GM23338 (cell line): ENCODE results near the gene SPI1. TPM values are rescaled to one million over a fixed set of nuclear protein-coding genes. Genes with fewer than 3 reads are reported as not detected.

Experiments used
- CREB1 ChIP-seq: fragments of 250-450 bp; sonication (Bioruptor Pico); IDR thresholded peaks from 2 replicates; pipeline ENCODE4 v1.5.0; 2020; ENCODE audit warnings: low read depth, mild to moderate bottlenecking, moderate library complexity
- JUNB ChIP-seq: IDR thresholded peaks from one replicate; pipeline ENCODE4 v1.6.1; 2016; ENCODE audit warnings: antibody characterized with exemption; ENCODE audit not compliant: unreplicated experiment
- STAT1 ChIP-seq: IDR thresholded peaks from one replicate; pipeline ENCODE4 v1.6.1; 2016; ENCODE audit warnings: antibody characterized with exemption; ENCODE audit not compliant: unreplicated experiment
- ZNF114 ChIP-seq: fragments of 250-450 bp; sonication (Bioruptor Pico); IDR thresholded peaks from 2 replicates; pipeline ENCODE4 v1.5.0; 2020; ENCODE audit warnings: mild to moderate bottlenecking, moderate library complexity
- ZNF331 ChIP-seq: fragments of 250-450 bp; sonication (Bioruptor Pico); IDR thresholded peaks from 2 replicates; pipeline ENCODE4 v1.5.0; 2020; ENCODE audit warnings: low read depth, mild to moderate bottlenecking, moderate library complexity
- ZNF462 ChIP-seq: fragments of 250-450 bp; sonication (Bioruptor Pico); IDR thresholded peaks from 2 replicates; pipeline ENCODE4 v1.5.0; 2020; ENCODE audit warnings: mild to moderate bottlenecking, moderate library complexity
- microRNA-seq: library from miRNA; unstranded; fragments of <30 nt; microRNA quantifications from one replicate; pipeline ENCODE4, GENCODE V29; 2017
- polyA plus RNA-seq: library from polyadenylated mRNA; unstranded; fragments of >200 nt; fragmentation: Nextera tagmentation; extraction: Ambion mirVana; gene quantifications from 2 replicates; pipeline ENCODE4 v1.2.1, GENCODE V29; 2016
- small RNA-seq: library from RNA; depleted of rRNA; stranded (forward); fragments of <200 nt; gene quantifications from one replicate; pipeline ENCODE3, GENCODE V24; 2014; ENCODE audit warnings: low replicate concordance
- total RNA-seq: library from RNA; depleted of rRNA; stranded (reverse); fragments of >200 nt; shearing (Covaris generic); gene quantifications from 2 replicates; pipeline ENCODE4 v1.2.3, GENCODE V29; 2014; rRNA removed

Gene SPI1
- total and polyA plus RNA-seq, 2 experiments from 2014 or later: 0.23 TPM; not detected in 1

GRCh38 chr11:47305734-47306483, 72.4 kb downstream of the SPI1 start (continued):
- no peak for TF ChIP-seq ZNF462
- TF ChIP-seq JUNB: no peak
- no peak for TF ChIP-seq ZNF114 (CRISPR knock-in tag)
- no peak for TF ChIP-seq ZNF331 (CRISPR knock-in tag)
- no peak for TF ChIP-seq STAT1
- TF ChIP-seq CREB1: no peak

Small RNAs within 50 kb of the gene (microRNA-seq; reads per million reads assigned to microRNA genes)
- gene MIR4487: not detected

Small RNAs within 50 kb of the gene (small RNA-seq; reads per million reads assigned to genes)
- not detected for gene MIR4487

Other genes with a start within 250 kb of the SPI1 start
- 111 and 122 TPM in 2 replicates for gene ARFGAP2, start 201.7 kb downstream of the SPI1 start, total RNA-seq
- 24.2 and 25.6 TPM in 2 replicates for gene ARFGAP2, start 201.7 kb downstream of the SPI1 start, polyA plus RNA-seq
- 66.5 and 72.1 TPM in 2 replicates for gene PACSIN3, start 192.1 kb downstream of the SPI1 start, total RNA-seq
- gene PACSIN3, start 192.1 kb downstream of the SPI1 start, polyA plus RNA-seq: 38.8 and 39.6 TPM in 2 replicates
- gene DDB2, start 163.6 kb downstream of the SPI1 start, total RNA-seq: 62.5 and 63.1 TPM in 2 replicates
- gene DDB2, start 163.6 kb downstream of the SPI1 start, polyA plus RNA-seq: 58.7 and 60.2 TPM in 2 replicates
- 32.1 and 33.5 TPM in 2 replicates for gene ACP2, start 129.7 kb downstream of the SPI1 start, total RNA-seq
- 5.6 and 7.3 TPM in 2 replicates for gene ACP2, start 129.7 kb downstream of the SPI1 start, polyA plus RNA-seq
- gene NR1H3, start 120.6 kb downstream of the SPI1 start, total RNA-seq: 23.7 and 23.8 TPM in 2 replicates
- gene NR1H3, start 120.6 kb downstream of the SPI1 start, polyA plus RNA-seq: 16.5 and 17.5 TPM in 2 replicates
- 33.3 and 43.8 TPM in 2 replicates for gene MADD, start 108.4 kb downstream of the SPI1 start, total RNA-seq
- gene MADD, start 108.4 kb downstream of the SPI1 start, polyA plus RNA-seq: 12.5 and 13.4 TPM in 2 replicates
- gene MYBPC3, start 25.8 kb downstream of the SPI1 start, total RNA-seq: not detected in 2 replicates
- 0.24 TPM in 1 of 2 replicates, not detected in the other for gene MYBPC3, start 25.8 kb downstream of the SPI1 start, polyA plus RNA-seq
- gene SLC39A13, start 30.0 kb upstream of the SPI1 start, total RNA-seq: 32.7 TPM in 2 replicates
- gene SLC39A13, start 30.0 kb upstream of the SPI1 start, polyA plus RNA-seq: 15.8 TPM in 2 replicates
- 147 and 149 TPM in 2 replicates for gene PSMC3, start 47.9 kb upstream of the SPI1 start, total RNA-seq
- 173 and 190 TPM in 2 replicates for gene PSMC3, start 47.9 kb upstream of the SPI1 start, polyA plus RNA-seq
- gene RAPSN, start 70.6 kb upstream of the SPI1 start, total RNA-seq: 0.17 TPM in 1 of 2 replicates, not detected in the other
- 0.23 and 0.59 TPM in 2 replicates for gene RAPSN, start 70.6 kb upstream of the SPI1 start, polyA plus RNA-seq
- 233 TPM in 2 replicates for gene CELF1, start 174.6 kb upstream of the SPI1 start, total RNA-seq
- gene CELF1, start 174.6 kb upstream of the SPI1 start, polyA plus RNA-seq: 124 and 134 TPM in 2 replicates
- gene PTPMT1, start 187.1 kb upstream of the SPI1 start, total RNA-seq: 87.0 and 109 TPM in 2 replicates
- 106 and 109 TPM in 2 replicates for gene PTPMT1, start 187.1 kb upstream of the SPI1 start, polyA plus RNA-seq
- 16.6 and 17.2 TPM in 2 replicates for gene KBTBD4, start 200.4 kb upstream of the SPI1 start, total RNA-seq
- gene KBTBD4, start 200.4 kb upstream of the SPI1 start, polyA plus RNA-seq: 4.1 and 5.8 TPM in 2 replicates
- gene NDUFS3, start 200.5 kb upstream of the SPI1 start, total RNA-seq: 99.5 and 108 TPM in 2 replicates
- 168 and 185 TPM in 2 replicates for gene NDUFS3, start 200.5 kb upstream of the SPI1 start, polyA plus RNA-seq
- not detected in 2 replicates for gene FAM180B, start 208.1 kb upstream of the SPI1 start, total RNA-seq
- not detected in 2 replicates for gene FAM180B, start 208.1 kb upstream of the SPI1 start, polyA plus RNA-seq
- gene C1QTNF4, start 215.9 kb upstream of the SPI1 start, total RNA-seq: 6.6 TPM in 2 replicates
- 5.2 and 5.7 TPM in 2 replicates for gene C1QTNF4, start 215.9 kb upstream of the SPI1 start, polyA plus RNA-seq